ENCODE results near the gene MYL11. TPM values are rescaled to one million over a fixed set of nuclear protein-coding genes. Genes with fewer than 3 reads are reported as not detected.
"Not testable (repeated sequence)": the region's sequence is repeated elsewhere in the genome, so short reads cannot be mapped to it uniquely, and the experiment has no call there.

MYL11 gene
- total RNA-seq, 1 donor: not detected

GRCh38 chr16:30394592-30395154 is 20.1 kb downstream of the MYL11 start:
- Histone ChIP-seq H3K27me3 (ENCODE audit: insufficient read depth, low read length) (no peaks in the 10 kb centered on the region), H3K27ac (ENCODE audit: low read depth, low read length) (peak overlapping the region; percentile 69), H4K20me1 (ENCODE audit: insufficient read depth, low read length) (no peaks in the 10 kb centered on the region), H3K4me3 (ENCODE audit: insufficient read depth, low read length) (peak overlapping the region; percentile 92), H3K9me3 (ENCODE audit: low read depth, low read length) (no peaks in the 10 kb centered on the region), H2AFZ (ENCODE audit: low read length) (peak overlapping the region; percentile 89), H3K36me3 (ENCODE audit: insufficient read depth, low read length) (peaks cover 4% of the 10 kb centered on the region), H3K79me2 (ENCODE audit: insufficient read depth, low read length) (peaks cover 17% of the 10 kb centered on the region), H3K4me1 (ENCODE audit: insufficient read depth, low read length) (peaks cover 20% of the 10 kb centered on the region), H3K4me2 (ENCODE audit: insufficient read depth, low read length) (peak overlapping the region; percentile 84)
- no peak for TF ChIP-seq CTCF (IDR thresholded peaks at IDR 0.05; ENCODE audit: extremely low read depth, low read depth, low read length)
- peak; percentile 96 for DNase-seq (ENCODE audit: insufficient read length, low spot score, missing footprints)

- Histone ChIP-seq H3K4me2 (ENCODE audit: insufficient read depth, low read length) (peak within 1 kb of the TSS; percentile 86), H3K4me1 (ENCODE audit: insufficient read depth, low read length) (peaks cover 26% of the 10 kb centered on the region)
- no peak for TF ChIP-seq CTCF (IDR thresholded peaks at IDR 0.05; ENCODE audit: extremely low read depth, low read depth, low read length)
Observed at GRCh38 chr16:30395155-30395991, 20.8 kb downstream of the MYL11 start, which contains the start of gene ZNF48. ZNF48 (plus strand) TSS chr16:30395420; CDS start chr16:30395795, 375 bp downstream.

GRCh38 chr16:30395992-30396585 is 21.5 kb downstream of the MYL11 start:
- Histone ChIP-seq H3K4me1 (ENCODE audit: insufficient read depth, low read length) (peaks cover 26% of the 10 kb centered on the region), H3K4me2 (ENCODE audit: insufficient read depth, low read length) (peak overlapping the region; percentile 86), H3K9me3 (ENCODE audit: low read depth, low read length) (no peaks in the 10 kb centered on the region), H2AFZ (ENCODE audit: low read length) (peak overlapping the region; percentile 76), H3K27me3 (ENCODE audit: insufficient read depth, low read length) (no peaks in the 10 kb centered on the region), H3K79me2 (ENCODE audit: insufficient read depth, low read length) (peaks cover 17% of the 10 kb centered on the region), H3K27ac (ENCODE audit: low read depth, low read length) (peak overlapping the region; percentile 41), H3K4me3 (ENCODE audit: insufficient read depth, low read length) (peak overlapping the region; percentile 92), H4K20me1 (ENCODE audit: insufficient read depth, low read length) (no peaks in the 10 kb centered on the region), H3K36me3 (ENCODE audit: insufficient read depth, low read length) (peaks cover 4% of the 10 kb centered on the region)
- no peak for TF ChIP-seq CTCF (IDR thresholded peaks at IDR 0.05; ENCODE audit: extremely low read depth, low read depth, low read length)
- DNase-seq (ENCODE audit: insufficient read length, low spot score, missing footprints): no peak

More at GRCh38 chr16:30395155-30395991, 20.8 kb downstream of the MYL11 start, which contains the start of gene ZNF48:
- DNase-seq (ENCODE audit: insufficient read length, low spot score, missing footprints): peak; percentile 99
- peaks cover 4% of the 10 kb centered on the region for H3K36me3 ChIP-seq (ENCODE audit: insufficient read depth, low read length)
- H4K20me1 ChIP-seq (ENCODE audit: insufficient read depth, low read length): no peaks in the 10 kb centered on the region
- peak within 1 kb of the TSS; percentile 92 for H3K4me3 ChIP-seq (ENCODE audit: insufficient read depth, low read length)
- H3K27ac ChIP-seq (ENCODE audit: low read depth, low read length): peak within 1 kb of the TSS; percentile 69
- H2AFZ ChIP-seq (ENCODE audit: low read length): peak within 1 kb of the TSS; percentile 89
- H3K27me3 ChIP-seq (ENCODE audit: insufficient read depth, low read length): no peaks in the 10 kb centered on the region
- H3K79me2 ChIP-seq (ENCODE audit: insufficient read depth, low read length): peaks cover 17% of the 10 kb centered on the region
- H3K9me3 ChIP-seq (ENCODE audit: low read depth, low read length): no peaks in the 10 kb centered on the region

- not testable (repeated sequence) for H2AFZ ChIP-seq (ENCODE audit: low read length); DNase-seq (ENCODE audit: insufficient read length, low spot score, missing footprints); H3K36me3 ChIP-seq (ENCODE audit: insufficient read depth, low read length)
Observed at GRCh38 chr16:30396627-30397026, 22.0 kb downstream of the MYL11 start.

More at GRCh38 chr16:30396627-30397026, 22.0 kb downstream of the MYL11 start:
- H3K79me2 ChIP-seq (ENCODE audit: insufficient read depth, low read length): peaks cover 17% of the 10 kb centered on the region
- H4K20me1 ChIP-seq (ENCODE audit: insufficient read depth, low read length); H3K9me3 ChIP-seq (ENCODE audit: low read depth, low read length); H3K4me3 ChIP-seq (ENCODE audit: insufficient read depth, low read length); H3K27me3 ChIP-seq (ENCODE audit: insufficient read depth, low read length); H3K27ac ChIP-seq (ENCODE audit: low read depth, low read length); H3K4me2 ChIP-seq (ENCODE audit: insufficient read depth, low read length): not testable (repeated sequence)
- H3K4me1 ChIP-seq (ENCODE audit: insufficient read depth, low read length): peaks cover 26% of the 10 kb centered on the region
